SU-DHL-6 (cell line): Measurements from ENCODE around the gene BIN1.

Experiments
- H2AFZ ChIP-seq: fragments of 200-600 bp; sonication (generic); 2 replicates; pipeline ENCODE4 v1.6.1; 2014; ENCODE audit warnings: low read depth, mild to moderate bottlenecking, moderate library complexity, mixed read lengths, antibody characterized with exemption, low read length; ENCODE audit not compliant: severe bottlenecking
- H3F3A ChIP-seq: fragments of 200-600 bp; shearing (Covaris generic); 2 replicates; pipeline ENCODE4 v1.6.0; 2016; ENCODE audit warnings: antibody characterized with exemption, mild to moderate bottlenecking; ENCODE audit not compliant: insufficient read depth
- H3K27ac ChIP-seq: fragments of 200-600 bp; sonication (generic); 2 replicates; pipeline ENCODE4 v1.5.1; 2016; ENCODE audit warnings: low read depth, mild to moderate bottlenecking, low read length, moderate library complexity, mixed read lengths
- H3K27me3 ChIP-seq: fragments of 200-600 bp; sonication (generic), shearing (Covaris generic); 2 replicates; pipeline ENCODE4 v1.6.0; 2014; ENCODE audit warnings: mild to moderate bottlenecking, low read length
- H3K36me3 ChIP-seq: fragments of 200-600 bp; sonication (generic); 2 replicates; pipeline ENCODE4 v1.6.1; 2014; ENCODE audit warnings: mild to moderate bottlenecking, low read length, mixed read lengths
- H3K4me2 ChIP-seq: fragments of 300-600, 200-600 bp; shearing (Covaris generic), sonication (generic); 2 replicates; pipeline ENCODE4 v1.6.0; 2014; ENCODE audit warnings: low read length, low read depth, mild to moderate bottlenecking; ENCODE audit not compliant: poor library complexity, severe bottlenecking
- H3K4me3 ChIP-seq: fragments of 200-600 bp; sonication (generic); 2 replicates; pipeline ENCODE4 v1.5.1; 2014; ENCODE audit warnings: antibody characterized with exemption, low read length, mild to moderate bottlenecking, mixed read lengths; ENCODE audit not compliant: insufficient read depth, poor library complexity, severe bottlenecking
- H3K79me2 ChIP-seq: fragments of 200-600 bp; sonication (generic); 2 replicates; pipeline ENCODE4 v1.6.1; 2014; ENCODE audit warnings: mild to moderate bottlenecking, low read length, moderate library complexity; ENCODE audit not compliant: insufficient read depth
- H3K9ac ChIP-seq: fragments of 200-600 bp; sonication (generic); 2 replicates; pipeline ENCODE4 v1.7.0; 2014; ENCODE audit warnings: mild to moderate bottlenecking, low read length
- H3K9me2 ChIP-seq: fragments of 200-600 bp; sonication (generic); replicated peaks from 2 replicates; pipeline ENCODE4 v1.6.1; 2014; ENCODE audit warnings: low read length; ENCODE audit not compliant: insufficient read depth
- H3K9me3 ChIP-seq: fragments of 200-600 bp; sonication (generic); 2 replicates; pipeline ENCODE4 v1.6.1; 2014; ENCODE audit warnings: low read length, mixed read lengths; ENCODE audit not compliant: insufficient read depth
- H4K20me1 ChIP-seq: fragments of 200-600 bp; sonication (generic); 2 replicates; pipeline ENCODE4 v1.6.1; 2014; ENCODE audit warnings: low read depth, mild to moderate bottlenecking, antibody characterized with exemption, low read length, moderate library complexity, mixed read lengths
- CTCF ChIP-seq: fragments of 200-600 bp; sonication (generic); IDR thresholded peaks from one replicate; pipeline ENCODE4 v1.5.1; 2017; ENCODE audit warnings: antibody characterized with exemption, mild to moderate bottlenecking, low read length, moderate library complexity; ENCODE audit not compliant: insufficient read depth, poor library complexity, severe bottlenecking
- EZH2phosphoT487 ChIP-seq: fragments of 200-600 bp; sonication (generic), shearing (Covaris generic); conservative IDR thresholded peaks from 2 replicates; pipeline ENCODE4 v1.6.1; 2018; ENCODE audit warnings: mild to moderate bottlenecking, antibody characterized with exemption, low read length, moderate library complexity, mixed read lengths

BIN1 gene

GRCh38 chr2:127056086-127056485 is 50.9 kb downstream of the BIN1 start:
- H4K20me1 ChIP-seq: no peaks in the 10 kb centered on the region
- no peak overlapping the region for H3K4me2 ChIP-seq
- no peak overlapping the region for H3K4me3 ChIP-seq
- H3K9me3 ChIP-seq: no peaks in the 10 kb centered on the region
- H3K9me2 ChIP-seq: no peaks in the 10 kb centered on the region
- no peaks in the 10 kb centered on the region for H3F3A ChIP-seq
- no peak overlapping the region for H2AFZ ChIP-seq
- no peaks in the 10 kb centered on the region for H3K36me3 ChIP-seq
- H3K27me3 ChIP-seq: no peaks in the 10 kb centered on the region
- no peak overlapping the region for H3K9ac ChIP-seq
- TF ChIP-seq CTCF (no peak), EZH2phosphoT487 (no peak)
- H3K79me2 ChIP-seq: no peaks in the 10 kb centered on the region
- no peak overlapping the region for H3K27ac ChIP-seq

GRCh38 chr2:127055786-127056076 is 51.2 kb downstream of the BIN1 start:
- TF ChIP-seq CTCF (no peak), EZH2phosphoT487 (no peak)
- H3K9me2 ChIP-seq: no peaks in the 10 kb centered on the region
- no peaks in the 10 kb centered on the region for H4K20me1 ChIP-seq
- H3K9ac ChIP-seq: no peak overlapping the region
- no peaks in the 10 kb centered on the region for H3K9me3 ChIP-seq
- no peak overlapping the region for H3K4me3 ChIP-seq
- no peaks in the 10 kb centered on the region for H3F3A ChIP-seq
- no peak overlapping the region for H3K4me2 ChIP-seq
- no peaks in the 10 kb centered on the region for H3K79me2 ChIP-seq
- H2AFZ ChIP-seq: no peak overlapping the region
- H3K36me3 ChIP-seq: no peaks in the 10 kb centered on the region
- no peak overlapping the region for H3K27ac ChIP-seq
- no peaks in the 10 kb centered on the region for H3K27me3 ChIP-seq

- Histone ChIP-seq H3K4me2 (no peak overlapping the region), H2AFZ (no peak overlapping the region), H3K9me2 (no peaks in the 10 kb centered on the region), H3F3A (no peaks in the 10 kb centered on the region), H3K36me3 (no peaks in the 10 kb centered on the region), H3K27me3 (no peaks in the 10 kb centered on the region), H3K9ac (no peak overlapping the region), H3K79me2 (no peaks in the 10 kb centered on the region), H3K9me3 (no peaks in the 10 kb centered on the region), H4K20me1 (no peaks in the 10 kb centered on the region), H3K27ac (no peak overlapping the region), H3K4me3 (no peak overlapping the region)
- TF ChIP-seq CTCF: no peak
- TF ChIP-seq EZH2phosphoT487: no peak
Measured at GRCh38 chr2:127054996-127055785, 51.8 kb downstream of the BIN1 start.
